ENCODE results near the gene PKN2.

Gene PKN2

DNA sequence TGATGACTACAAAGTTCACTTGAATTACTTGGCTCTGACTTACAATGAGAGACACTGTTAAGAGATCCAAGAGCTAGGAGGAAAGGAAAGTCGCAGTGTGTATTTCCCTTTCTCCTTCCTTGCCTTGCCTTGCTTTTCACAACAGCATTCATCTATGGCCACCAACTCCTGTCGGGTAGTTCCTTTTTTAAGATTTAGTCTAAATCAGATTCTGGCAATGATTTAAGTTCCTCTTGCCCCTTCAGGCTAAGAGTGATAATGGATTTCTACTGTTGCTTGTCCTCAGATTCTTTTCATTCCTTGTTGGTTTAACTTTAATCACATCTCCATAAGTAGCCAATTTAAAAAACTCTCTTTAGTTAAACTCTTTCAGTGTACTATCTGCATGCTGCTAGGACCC lies 115.4 kb downstream of the PKN2 start:
- H3K4me3 ChIP-seq (ENCODE audit: low read depth, low read length) = no peak overlapping the region
- DNase-seq (ENCODE audit: low read depth) = no peak
- TF ChIP-seq, protein P1, sequence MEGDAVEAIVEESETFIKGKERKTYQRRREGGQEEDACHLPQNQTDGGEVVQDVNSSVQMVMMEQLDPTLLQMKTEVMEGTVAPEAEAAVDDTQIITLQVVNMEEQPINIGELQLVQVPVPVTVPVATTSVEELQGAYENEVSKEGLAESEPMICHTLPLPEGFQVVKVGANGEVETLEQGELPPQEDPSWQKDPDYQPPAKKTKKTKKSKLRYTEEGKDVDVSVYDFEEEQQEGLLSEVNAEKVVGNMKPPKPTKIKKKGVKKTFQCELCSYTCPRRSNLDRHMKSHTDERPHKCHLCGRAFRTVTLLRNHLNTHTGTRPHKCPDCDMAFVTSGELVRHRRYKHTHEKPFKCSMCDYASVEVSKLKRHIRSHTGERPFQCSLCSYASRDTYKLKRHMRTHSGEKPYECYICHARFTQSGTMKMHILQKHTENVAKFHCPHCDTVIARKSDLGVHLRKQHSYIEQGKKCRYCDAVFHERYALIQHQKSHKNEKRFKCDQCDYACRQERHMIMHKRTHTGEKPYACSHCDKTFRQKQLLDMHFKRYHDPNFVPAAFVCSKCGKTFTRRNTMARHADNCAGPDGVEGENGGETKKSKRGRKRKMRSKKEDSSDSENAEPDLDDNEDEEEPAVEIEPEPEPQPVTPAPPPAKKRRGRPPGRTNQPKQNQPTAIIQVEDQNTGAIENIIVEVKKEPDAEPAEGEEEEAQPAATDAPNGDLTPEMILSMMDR (IDR thresholded peaks at IDR 0.05; ENCODE audit: control insufficient read depth, extremely low read depth, insufficient read depth) = no peak

DNA sequence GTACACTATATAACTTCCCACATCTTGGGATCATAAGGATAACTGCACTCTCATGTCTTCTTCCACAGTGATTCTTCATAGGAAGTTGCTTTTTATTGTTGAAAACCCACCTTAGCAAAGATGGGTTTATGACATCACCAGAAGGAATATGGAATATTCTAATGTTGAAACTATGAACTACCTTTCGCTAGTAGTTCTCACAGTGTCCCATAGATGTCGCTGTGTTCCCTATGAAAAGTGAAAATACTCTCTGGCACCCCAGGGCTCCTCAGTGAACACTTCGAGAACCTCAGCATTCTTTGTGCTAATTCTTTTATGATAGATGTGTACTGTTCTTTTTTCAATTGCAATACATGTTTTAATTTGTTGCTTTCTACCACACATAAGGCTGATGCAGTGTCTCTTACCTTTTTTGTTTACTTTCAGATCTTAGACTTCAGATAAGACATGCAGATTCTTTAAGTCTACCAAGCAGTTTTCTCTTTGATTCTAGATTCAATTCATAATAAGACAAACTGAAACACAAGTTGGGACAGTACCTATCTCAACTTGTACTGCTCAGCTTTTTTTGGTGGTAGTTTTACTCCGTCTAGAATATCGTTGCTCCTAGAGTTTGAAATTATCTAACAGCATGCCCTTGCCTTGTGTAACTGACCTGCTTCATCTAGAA lies 116.4 kb downstream of the PKN2 start:
- peak; percentile 11 for DNase-seq (ENCODE audit: low read depth)
- TF ChIP-seq, protein P1 (IDR thresholded peaks at IDR 0.05; ENCODE audit: control insufficient read depth, extremely low read depth, insufficient read depth) = peak; percentile 77
- H3K4me3 ChIP-seq (ENCODE audit: low read depth, low read length) = no peak overlapping the region

DNA sequence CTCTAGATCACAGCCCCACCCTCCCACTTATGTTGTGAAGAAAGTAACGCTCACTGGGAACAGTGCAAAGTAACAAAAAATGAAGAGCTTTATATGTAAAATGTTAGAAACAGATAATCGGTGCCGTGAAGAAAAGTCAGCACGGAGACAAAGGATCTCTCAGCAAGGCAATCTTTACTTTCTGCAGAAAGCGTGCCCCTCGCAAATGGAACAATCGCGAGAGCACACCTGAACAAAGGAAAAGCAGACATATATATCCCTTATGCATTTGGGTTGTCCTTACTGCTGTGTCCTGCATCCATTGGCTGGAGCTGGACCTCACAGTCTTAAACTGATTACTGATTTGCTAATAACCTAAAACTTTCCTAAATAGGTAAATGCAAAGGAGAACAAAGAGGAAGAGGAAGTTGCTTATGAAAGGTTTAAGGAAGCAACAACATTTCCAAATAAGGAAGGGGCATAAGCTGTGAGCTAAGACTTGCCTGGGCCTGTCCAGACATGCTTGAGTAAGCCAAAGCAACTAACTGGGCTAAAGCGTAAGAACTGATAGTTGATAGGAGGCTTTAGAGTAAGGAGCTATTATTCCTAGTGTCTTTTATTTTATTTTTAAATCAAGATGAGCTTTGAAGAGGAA lies 117.6 kb downstream of the PKN2 start:
- TF ChIP-seq, protein P1 (IDR thresholded peaks at IDR 0.05; ENCODE audit: control insufficient read depth, extremely low read depth, insufficient read depth) = no peak
- peak; percentile 19 for DNase-seq (ENCODE audit: low read depth)
- no peak overlapping the region for H3K4me3 ChIP-seq (ENCODE audit: low read depth, low read length)

DNA sequence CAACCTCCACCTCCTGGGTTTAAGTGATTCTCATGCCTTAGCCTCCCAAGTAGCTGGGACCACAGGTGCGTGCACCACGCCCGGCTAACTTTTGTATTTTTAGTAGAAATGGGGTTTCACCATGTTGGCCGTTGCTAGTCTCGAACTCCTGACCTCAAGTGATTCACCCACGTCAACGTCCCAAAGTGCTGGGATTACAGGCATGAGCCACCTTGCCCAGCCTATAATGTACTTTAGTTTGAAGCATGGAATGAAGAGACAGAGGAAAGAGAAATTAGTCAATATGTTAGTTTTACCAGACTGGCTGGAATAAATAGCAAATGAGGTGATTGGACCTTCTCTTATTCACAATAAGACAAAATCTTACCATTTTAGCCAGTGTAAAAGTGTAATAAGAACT lies 118.3 kb downstream of the PKN2 start:
- H3K4me3 ChIP-seq (ENCODE audit: low read depth, low read length) = no peak overlapping the region
- TF ChIP-seq, protein P1 (IDR thresholded peaks at IDR 0.05; ENCODE audit: control insufficient read depth, extremely low read depth, insufficient read depth) = no peak
- no peak for DNase-seq (ENCODE audit: low read depth)

DNA sequence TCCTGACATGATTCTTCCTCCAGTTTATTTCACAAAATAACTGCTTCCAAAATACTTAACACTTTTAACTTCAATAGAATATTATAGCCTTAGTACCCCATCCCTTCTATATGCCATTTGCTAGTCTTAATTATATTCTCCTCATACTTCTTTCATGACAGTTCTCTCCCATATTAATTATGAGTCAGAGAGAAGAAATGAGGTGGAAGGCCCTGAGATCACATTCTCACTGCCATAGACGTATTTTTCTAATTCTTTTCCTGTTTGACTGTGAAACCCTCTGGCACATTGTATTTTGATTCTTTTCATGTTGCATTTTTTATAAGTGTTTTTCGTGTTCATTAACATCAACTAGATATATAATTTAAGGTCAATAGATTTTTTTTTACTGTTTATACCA lies 118.9 kb downstream of the PKN2 start:
- no peak overlapping the region for H3K4me3 ChIP-seq (ENCODE audit: low read depth, low read length)
- no peak for DNase-seq (ENCODE audit: low read depth)
- TF ChIP-seq, protein P1 (IDR thresholded peaks at IDR 0.05; ENCODE audit: control insufficient read depth, extremely low read depth, insufficient read depth) = no peak

DNA sequence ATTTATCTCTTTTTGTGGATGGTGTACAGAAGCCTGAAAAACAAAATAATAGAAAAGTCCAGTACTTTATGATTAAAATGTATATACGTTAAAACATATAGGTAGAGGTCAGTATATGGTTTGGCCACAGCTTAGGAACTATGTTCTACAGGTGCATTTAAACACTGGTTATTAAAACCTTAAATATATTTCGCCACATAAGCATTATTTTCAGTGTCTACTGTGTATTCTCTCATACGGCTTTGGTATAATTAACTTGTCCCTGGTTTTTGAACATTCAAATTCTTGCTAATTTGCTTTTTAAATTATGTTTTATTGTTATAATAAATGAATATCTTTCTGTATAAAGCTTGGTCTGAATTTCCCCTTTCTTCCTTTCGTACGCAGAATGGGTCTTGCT lies 119.4 kb downstream of the PKN2 start:
- TF ChIP-seq, protein P1 (IDR thresholded peaks at IDR 0.05; ENCODE audit: control insufficient read depth, extremely low read depth, insufficient read depth) = no peak
- DNase-seq (ENCODE audit: low read depth) = no peak

DNA sequence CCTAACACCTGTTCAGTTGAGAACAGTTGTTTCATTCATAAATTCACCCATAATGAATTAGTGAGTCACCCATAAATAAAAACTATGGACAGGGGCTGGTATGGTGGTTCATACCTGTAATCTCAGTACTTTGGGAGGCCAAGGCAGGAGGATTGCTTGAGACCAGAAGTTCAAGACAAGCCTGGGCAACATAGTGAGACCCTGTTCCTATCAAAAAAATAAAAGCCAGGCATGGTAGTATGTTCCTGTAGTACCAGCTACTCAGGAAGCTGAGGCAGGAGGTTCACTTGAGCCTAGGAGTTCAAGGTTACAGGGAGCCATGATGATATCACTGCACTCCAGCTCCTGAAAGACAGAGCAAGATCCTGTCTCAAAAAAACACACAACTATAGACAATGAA lies 128.3 kb downstream of the PKN2 start:
- DNase-seq (ENCODE audit: low read depth) = no peak
- no peak overlapping the region for H3K4me3 ChIP-seq (ENCODE audit: low read depth, low read length)
- TF ChIP-seq, protein P1 (IDR thresholded peaks at IDR 0.05; ENCODE audit: control insufficient read depth, extremely low read depth, insufficient read depth) = no peak

More for the DNA sequence above, 119.4 kb downstream of the PKN2 start:
- H3K4me3 ChIP-seq (ENCODE audit: low read depth, low read length) = no peak overlapping the region
